Activated naive CD8-positive, alpha-beta T cell (primary cell): ENCODE data around the gene SPAG4.

Source experiments
- H3K27ac Mint-ChIP-seq: one replicate; pipeline ENCODE4 v1.8.0; 2021; ENCODE audit warnings: mixed read lengths
- H3K27me3 Mint-ChIP-seq: one replicate; pipeline ENCODE4 v1.8.0; 2021; ENCODE audit warnings: mixed read lengths
- H3K36me3 Mint-ChIP-seq: one replicate; pipeline ENCODE4 v1.8.0; 2021; ENCODE audit warnings: mixed read lengths
- H3K4me1 Mint-ChIP-seq: one replicate; pipeline ENCODE4 v1.8.0; 2021; ENCODE audit warnings: low read depth, mixed read lengths
- H3K4me3 Mint-ChIP-seq: one replicate; pipeline ENCODE4 v1.8.0; 2021; ENCODE audit warnings: mild to moderate bottlenecking, mixed read lengths
- H3K9me3 Mint-ChIP-seq: one replicate; pipeline ENCODE4 v1.8.0; 2021; ENCODE audit warnings: low read depth, mixed read lengths

SPAG4 gene

GRCh38 chr20:35626386-35627001, 10.9 kb downstream of the SPAG4 start:
- H3K27me3 Mint-ChIP-seq, result no peaks in the 10 kb centered on the region
- H3K4me3 Mint-ChIP-seq, result no peak overlapping the region
- H3K36me3 Mint-ChIP-seq, result peaks cover 3% of the 10 kb centered on the region
- no peak overlapping the region for H3K27ac Mint-ChIP-seq
- H3K9me3 Mint-ChIP-seq, result no peaks in the 10 kb centered on the region
- H3K4me1 Mint-ChIP-seq, result no peaks in the 10 kb centered on the region

GRCh38 chr20:35627121-35627520, 11.5 kb downstream of the SPAG4 start:
- H3K4me1 Mint-ChIP-seq, result no peaks in the 10 kb centered on the region
- H3K27ac Mint-ChIP-seq, result no peak overlapping the region
- H3K36me3 Mint-ChIP-seq, result peaks cover 3% of the 10 kb centered on the region
- no peaks in the 10 kb centered on the region for H3K27me3 Mint-ChIP-seq
- no peak overlapping the region for H3K4me3 Mint-ChIP-seq
- H3K9me3 Mint-ChIP-seq, result no peaks in the 10 kb centered on the region

DNA sequence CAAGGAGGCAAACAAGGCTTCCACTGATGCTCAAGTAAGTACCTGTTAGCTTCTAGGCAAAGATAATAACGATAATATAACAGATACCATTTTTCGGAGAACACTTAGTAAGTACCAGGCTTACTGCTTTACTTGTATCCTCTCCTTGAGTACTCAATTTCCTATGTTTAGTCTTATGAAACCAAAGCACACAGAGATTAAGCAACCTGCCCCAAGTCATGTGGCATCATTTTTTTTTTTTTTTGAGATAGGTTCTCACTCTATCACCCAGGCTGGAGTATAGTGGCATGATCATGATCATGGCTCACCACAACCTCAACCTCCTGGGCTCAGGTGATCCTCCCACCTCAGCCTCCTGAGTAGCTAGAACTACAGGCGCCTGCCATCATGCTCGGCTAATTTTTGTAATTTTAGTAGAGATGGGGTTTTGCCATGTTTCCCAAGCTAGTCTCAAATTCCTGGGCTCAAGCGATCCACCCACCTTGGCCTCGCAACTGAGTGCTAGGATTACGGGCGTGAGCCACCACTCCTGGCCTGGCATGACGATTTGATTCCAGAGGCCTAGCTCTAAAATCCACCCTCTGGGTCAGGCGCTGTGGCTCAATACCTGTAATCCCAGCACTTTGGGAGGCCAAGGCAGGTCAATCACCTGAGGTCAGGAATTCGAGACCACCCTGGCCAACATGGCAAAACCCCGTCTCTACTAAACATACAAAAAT, 14.0 kb downstream of the SPAG4 start:
- peak overlapping the region; percentile 28 for H3K27ac Mint-ChIP-seq
- peaks cover 3% of the 10 kb centered on the region for H3K36me3 Mint-ChIP-seq

DNA sequence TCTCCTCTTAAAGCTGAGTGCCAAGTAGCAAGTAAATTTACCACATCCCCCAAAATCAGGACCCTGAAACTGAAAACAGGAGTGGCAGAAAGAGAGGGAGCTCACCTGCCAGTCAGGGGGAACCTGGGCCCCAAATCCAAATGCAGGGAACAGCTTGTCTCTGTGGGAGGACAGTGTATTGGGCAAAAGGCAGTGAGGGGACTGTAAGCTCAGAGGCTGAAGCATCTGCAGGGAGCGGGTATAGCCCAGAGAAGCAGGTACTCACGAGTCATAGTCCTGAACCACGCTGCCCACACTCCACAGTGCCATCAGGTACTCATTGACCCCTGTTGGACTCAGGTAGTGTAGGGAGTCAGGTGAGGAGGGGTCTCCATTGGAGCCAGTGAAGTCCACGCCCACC, 15.0 kb downstream of the SPAG4 start:
- no peak overlapping the region for H3K27ac Mint-ChIP-seq
- H3K4me1 Mint-ChIP-seq, result peaks cover 8% of the 10 kb centered on the region
- no peaks in the 10 kb centered on the region for H3K9me3 Mint-ChIP-seq
- no peak overlapping the region for H3K4me3 Mint-ChIP-seq
- H3K27me3 Mint-ChIP-seq, result no peaks in the 10 kb centered on the region
- peaks cover 2% of the 10 kb centered on the region for H3K36me3 Mint-ChIP-seq

More for the DNA sequence above, 14.0 kb downstream of the SPAG4 start:
- Mint-ChIP-seq H3K4me3 (no peak overlapping the region), H3K27me3 (no peaks in the 10 kb centered on the region), H3K4me1 (peaks cover 2% of the 10 kb centered on the region), H3K9me3 (no peaks in the 10 kb centered on the region)

- H3K4me1 Mint-ChIP-seq, result peaks cover 22% of the 10 kb centered on the region
- peaks cover 2% of the 10 kb centered on the region for H3K36me3 Mint-ChIP-seq
- H3K4me3 Mint-ChIP-seq, result no peak overlapping the region
- H3K9me3 Mint-ChIP-seq, result no peaks in the 10 kb centered on the region
- no peaks in the 10 kb centered on the region for H3K27me3 Mint-ChIP-seq
- peak overlapping the region; percentile 72 for H3K27ac Mint-ChIP-seq
Observed at GRCh38 chr20:35632539-35633115, 17.0 kb downstream of the SPAG4 start.

GRCh38 chr20:35635652-35636051, 20.0 kb downstream of the SPAG4 start:
- no peaks in the 10 kb centered on the region for H3K9me3 Mint-ChIP-seq
- H3K36me3 Mint-ChIP-seq, result peaks cover 2% of the 10 kb centered on the region
- peaks cover 47% of the 10 kb centered on the region for H3K4me1 Mint-ChIP-seq
- no peaks in the 10 kb centered on the region for H3K27me3 Mint-ChIP-seq
- no peak overlapping the region for H3K4me3 Mint-ChIP-seq
- H3K27ac Mint-ChIP-seq, result peak overlapping the region; percentile 38

DNA sequence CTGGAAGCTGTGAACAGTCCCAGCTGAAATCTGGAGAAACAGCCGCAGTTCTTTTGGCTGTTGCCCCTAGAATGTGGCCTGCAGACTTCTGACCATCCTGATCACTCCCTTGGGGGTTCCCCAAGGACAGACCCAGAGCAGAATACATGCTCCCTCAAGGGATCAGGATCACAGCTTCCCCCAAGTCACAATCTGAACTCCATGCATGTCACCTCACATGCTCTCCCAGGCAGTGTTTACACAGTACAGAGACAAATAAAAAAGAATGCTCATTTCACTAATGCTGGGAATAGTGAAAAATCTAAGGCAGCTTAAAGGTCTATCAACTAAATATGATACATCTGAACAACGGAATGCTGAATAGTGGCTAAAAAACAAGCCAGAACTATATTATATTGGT, 20.5 kb downstream of the SPAG4 start:
- Mint-ChIP-seq H3K4me1 (peaks cover 51% of the 10 kb centered on the region), H3K36me3 (peaks cover 2% of the 10 kb centered on the region), H3K27me3 (no peaks in the 10 kb centered on the region), H3K27ac (peak overlapping the region; percentile 38), H3K4me3 (no peak overlapping the region), H3K9me3 (no peaks in the 10 kb centered on the region)

DNA sequence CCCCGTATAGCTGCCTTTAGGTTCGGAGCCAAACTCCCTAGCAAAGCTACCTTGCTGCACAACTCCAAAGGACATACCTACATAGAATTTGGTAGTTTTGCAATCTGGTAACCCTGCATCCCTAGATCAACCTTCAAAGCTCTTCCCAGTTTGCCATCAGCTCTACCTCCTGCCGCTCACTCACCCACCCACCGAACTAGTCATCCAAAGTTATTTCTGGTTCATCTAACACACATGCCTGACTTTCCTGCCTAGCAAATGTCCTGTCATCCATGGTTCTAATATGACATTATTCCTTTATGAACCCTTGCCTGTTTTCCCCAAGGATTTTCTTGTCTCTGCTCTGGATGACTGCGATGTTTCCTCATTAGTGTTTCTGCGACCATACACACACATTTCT, 21.6 kb downstream of the SPAG4 start:
- Mint-ChIP-seq H3K36me3 (peaks cover 2% of the 10 kb centered on the region), H3K9me3 (no peaks in the 10 kb centered on the region), H3K4me3 (no peak overlapping the region), H3K27me3 (no peaks in the 10 kb centered on the region), H3K27ac (peak overlapping the region; percentile 75), H3K4me1 (peaks cover 62% of the 10 kb centered on the region)

DNA sequence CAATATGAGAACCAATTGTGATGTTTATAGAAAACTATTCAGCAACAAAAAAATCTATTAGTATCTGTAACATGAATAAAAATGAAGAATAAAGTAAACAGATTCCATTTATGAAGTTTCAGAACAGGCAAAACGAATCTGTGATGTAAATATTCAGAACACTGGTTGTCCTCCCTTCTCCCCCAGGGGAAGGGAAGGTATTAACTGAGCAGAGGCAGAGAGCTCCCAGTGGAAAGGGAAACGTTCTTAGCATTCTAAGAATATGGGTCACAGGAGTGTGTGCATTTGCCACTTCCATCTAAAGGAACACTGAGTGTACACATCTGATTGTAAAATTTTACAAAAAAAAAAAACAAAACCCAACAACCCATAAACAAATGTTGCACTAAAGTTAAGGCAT, 23.1 kb downstream of the SPAG4 start:
- peaks cover 73% of the 10 kb centered on the region for H3K4me1 Mint-ChIP-seq

GRCh38 chr20:35640724-35641123, 25.1 kb downstream of the SPAG4 start:
- H3K27me3 Mint-ChIP-seq, result no peaks in the 10 kb centered on the region
- H3K9me3 Mint-ChIP-seq, result no peaks in the 10 kb centered on the region
- H3K36me3 Mint-ChIP-seq, result peaks cover 2% of the 10 kb centered on the region
- no peak overlapping the region for H3K4me3 Mint-ChIP-seq
- peak overlapping the region; percentile 75 for H3K27ac Mint-ChIP-seq
- H3K4me1 Mint-ChIP-seq, result peaks cover 84% of the 10 kb centered on the region

More for the DNA sequence above, 23.1 kb downstream of the SPAG4 start:
- Mint-ChIP-seq H3K27me3 (no peaks in the 10 kb centered on the region), H3K27ac (peak overlapping the region; percentile 18), H3K4me3 (no peak overlapping the region), H3K36me3 (peaks cover 2% of the 10 kb centered on the region), H3K9me3 (no peaks in the 10 kb centered on the region)

DNA sequence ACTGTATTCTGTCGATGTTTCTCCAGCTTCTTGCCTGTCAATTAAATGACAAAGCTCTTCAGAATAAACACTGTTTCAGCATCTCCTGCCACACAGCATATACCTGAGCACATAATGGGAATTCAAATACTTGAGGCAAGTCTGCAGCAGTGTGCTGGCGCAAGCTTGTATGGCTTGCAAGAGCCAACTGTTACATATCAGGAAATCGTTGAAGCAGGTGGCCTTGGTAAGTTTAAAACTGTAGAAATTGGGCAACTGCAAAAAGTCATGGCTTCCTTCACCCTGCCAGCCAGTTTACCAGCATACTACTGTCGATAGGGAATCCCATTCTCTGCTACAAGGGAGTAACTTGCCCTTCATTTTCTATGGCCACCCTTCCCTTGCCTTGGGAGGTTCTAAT, 26.1 kb downstream of the SPAG4 start:
- Mint-ChIP-seq H3K9me3 (no peaks in the 10 kb centered on the region), H3K4me1 (peaks cover 87% of the 10 kb centered on the region), H3K4me3 (no peak overlapping the region), H3K27me3 (no peaks in the 10 kb centered on the region), H3K36me3 (peaks cover 2% of the 10 kb centered on the region), H3K27ac (no peak overlapping the region)

DNA sequence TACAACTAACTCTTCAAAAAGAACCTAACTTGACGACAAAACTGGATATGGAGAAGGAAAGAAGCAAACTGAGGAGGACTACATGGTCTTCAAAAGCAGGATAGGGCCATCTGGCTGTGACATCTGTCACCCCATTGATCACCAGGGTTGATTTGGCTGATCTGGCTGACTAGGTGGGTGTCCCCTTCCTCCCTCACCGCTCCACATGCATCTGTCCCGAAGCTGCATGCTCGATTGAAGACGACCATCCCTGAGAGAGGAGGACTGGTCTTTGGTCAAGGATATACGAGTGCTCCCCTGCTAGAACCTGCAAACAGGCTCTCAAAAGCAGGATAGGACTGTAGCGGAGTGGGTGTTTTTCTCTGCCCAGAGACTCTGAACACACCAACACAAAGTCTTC, 27.4 kb downstream of the SPAG4 start:
- Mint-ChIP-seq H3K9me3 (no peaks in the 10 kb centered on the region), H3K27ac (peak overlapping the region; percentile 24)

DNA sequence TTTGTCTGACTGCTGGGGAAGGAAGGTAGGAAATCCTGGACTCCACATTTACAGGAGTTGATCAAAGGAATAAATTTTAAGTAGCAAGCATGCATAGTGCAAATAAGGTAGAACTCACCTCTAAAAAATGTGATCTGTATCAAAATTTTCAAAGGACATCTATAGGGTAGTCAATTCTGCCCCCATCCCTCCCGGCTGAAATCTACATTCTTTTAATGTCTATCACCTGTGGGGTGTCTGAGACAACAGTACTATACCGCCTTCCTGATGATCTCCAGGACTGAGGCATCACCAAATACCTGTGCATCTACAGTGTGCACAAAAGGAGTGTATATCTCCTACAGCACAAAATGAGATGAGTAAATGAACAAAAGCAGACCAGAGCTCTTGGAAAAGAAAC, 29.2 kb downstream of the SPAG4 start:
- Mint-ChIP-seq H3K27me3 (no peaks in the 10 kb centered on the region), H3K36me3 (no peaks in the 10 kb centered on the region), H3K4me1 (peaks cover 88% of the 10 kb centered on the region), H3K4me3 (no peak overlapping the region), H3K9me3 (no peaks in the 10 kb centered on the region), H3K27ac (peak overlapping the region; percentile 36)

More for the DNA sequence above, 27.4 kb downstream of the SPAG4 start:
- Mint-ChIP-seq H3K36me3 (no peaks in the 10 kb centered on the region), H3K27me3 (no peaks in the 10 kb centered on the region), H3K4me1 (peaks cover 83% of the 10 kb centered on the region), H3K4me3 (no peak overlapping the region)

DNA sequence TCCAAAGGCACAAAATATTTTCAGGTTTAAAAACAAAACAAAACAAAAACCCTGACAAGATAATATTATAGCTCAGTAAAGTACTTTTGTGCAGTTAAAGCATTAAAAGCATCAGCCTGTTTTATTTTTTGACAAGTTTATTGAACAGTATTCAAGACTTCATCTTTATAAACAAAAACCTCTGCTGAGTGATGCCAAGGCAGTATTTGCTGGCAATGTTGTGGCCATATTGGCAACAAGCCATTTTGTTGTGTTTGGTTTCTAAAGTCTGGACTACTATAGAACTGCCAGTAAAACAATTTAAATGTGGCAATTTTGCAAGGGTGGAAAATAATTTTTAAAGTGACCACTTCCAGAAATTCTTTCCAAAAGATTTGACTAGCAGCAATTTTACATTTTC, 33.2 kb downstream of the SPAG4 start:
- peaks cover 3% of the 10 kb centered on the region for H3K36me3 Mint-ChIP-seq
- H3K4me1 Mint-ChIP-seq, result peaks cover 75% of the 10 kb centered on the region
- no peak overlapping the region for H3K4me3 Mint-ChIP-seq
- no peaks in the 10 kb centered on the region for H3K27me3 Mint-ChIP-seq
- peak overlapping the region; percentile 75 for H3K27ac Mint-ChIP-seq
- H3K9me3 Mint-ChIP-seq, result no peaks in the 10 kb centered on the region

DNA sequence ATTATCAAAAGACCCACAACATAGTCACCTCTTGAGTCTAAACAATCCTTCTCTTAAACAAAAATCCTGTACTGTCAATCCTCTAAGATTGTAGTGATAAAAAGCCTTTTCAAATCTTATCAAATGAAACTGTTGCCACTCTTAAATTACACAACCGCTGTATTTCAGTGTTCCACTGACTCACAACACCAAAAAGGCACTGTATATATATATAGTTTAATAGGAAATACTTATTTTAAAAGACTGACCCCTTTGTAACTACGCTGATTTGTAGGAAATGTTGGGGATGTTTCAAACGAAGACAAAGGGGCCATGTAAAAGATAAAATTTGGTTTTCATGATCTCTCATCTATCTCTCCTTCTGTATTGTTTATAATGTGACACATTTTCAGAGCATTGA, 35.0 kb downstream of the SPAG4 start:
- Mint-ChIP-seq H3K4me3 (no peak overlapping the region), H3K4me1 (peaks cover 58% of the 10 kb centered on the region), H3K27ac (peak overlapping the region; percentile 76), H3K36me3 (peaks cover 3% of the 10 kb centered on the region), H3K27me3 (no peaks in the 10 kb centered on the region), H3K9me3 (no peaks in the 10 kb centered on the region)
